ENCODE measurements around the gene PHACTR1. TPM values are rescaled to one million over a fixed set of nuclear protein-coding genes. Genes with fewer than 3 reads are reported as not detected.
A peak's percentile ranks its signal among the peaks of the same experiment; 100 is the strongest.

The PHACTR1 gene
- total and polyA plus RNA-seq, 2 of the 4 experiments (the other 2 are of a cell fraction) = not detected

- BruUV-seq (replicated peaks) = no TSS peak
- Histone ChIP-seq H3K4ac (ENCODE audit: low read depth, low read length) (no peak overlapping the region), H2BK15ac (ENCODE audit: low read depth, low read length) (no peak overlapping the region), H3K27me3 (ENCODE audit: control insufficient read depth, insufficient read depth, low read length) (no peaks in the 10 kb centered on the region; the same call in 1 of the 2 replicates), H3K56ac (ENCODE audit: extremely low read depth, insufficient read depth, low read length) (no peak overlapping the region), H3K14ac (replicated peaks; ENCODE audit: low read depth, low read length) (no peak overlapping the region), H4K91ac (ENCODE audit: insufficient read depth, low read depth, low read length) (no peak overlapping the region), H3K9me1 (ENCODE audit: insufficient read depth, low read length) (no peaks in the 10 kb centered on the region), H3K36me3 (ENCODE audit: control insufficient read depth, insufficient read depth, low read length) (no peaks in the 10 kb centered on the region), H4K5ac (ENCODE audit: low read depth, low read length) (no peak overlapping the region), H4K8ac (ENCODE audit: low read depth in 2 of 2, low read length in 2 of 2) (no peak overlapping the region), H2AK5ac (ENCODE audit: low read depth, low read length) (no peak overlapping the region), H2BK20ac (ENCODE audit: low read depth, low read length) (no peak overlapping the region), H3K4me3 (ENCODE audit: insufficient read depth, low read depth, low read length) (peak overlapping the region; percentile 31; the same call in 1 of the 2 replicates), H2AK9ac (replicated peaks; ENCODE audit: low read depth, low read length, poor library complexity) (no peak overlapping the region), H2AFZ (replicated peaks; ENCODE audit: low read length, poor library complexity) (peak overlapping the region; percentile 47), H3K4me2 (ENCODE audit: low read depth, low read length) (peak overlapping the region; percentile 49), H3K18ac (ENCODE audit: low read depth, low read length) (no peak overlapping the region), H3K9ac (ENCODE audit: low read depth, low read length) (no peak overlapping the region), H3K4me1 (ENCODE audit: control insufficient read depth, insufficient read depth, low read length) (no peaks in the 10 kb centered on the region), H2BK120ac (ENCODE audit: low read depth, low read length) (no peak overlapping the region), H3K79me1 (ENCODE audit: low read depth in 1 of 2, low read length in 2 of 2) (no peaks in the 10 kb centered on the region), H3K9me3 (ENCODE audit: control insufficient read depth, insufficient read depth, low read length) (no peaks in the 10 kb centered on the region), H3K23ac (ENCODE audit: low read depth, low read length) (no peak overlapping the region), H2BK5ac (ENCODE audit: low read depth, low read length, poor library complexity, severe bottlenecking) (no peak overlapping the region), H4K20me1 (ENCODE audit: insufficient read depth, low read length) (no peaks in the 10 kb centered on the region), H3K27ac (ENCODE audit: insufficient read depth, low read length) (no peak overlapping the region)
- ChIA-PET CTCF (no interaction called here), POLR2A (ENCODE audit: unreplicated experiment) (no interaction called here)
- TF ChIP-seq MAFK (IDR thresholded peaks at IDR 0.05; ENCODE audit: low read depth, low read length) (no peak), RCOR1 (IDR thresholded peaks at IDR 0.05; ENCODE audit: insufficient replicate concordance, low read length) (no peak), RFX5 (IDR thresholded peaks at IDR 0.05; ENCODE audit: low read depth, low read length) (no peak), MXI1 (IDR thresholded peaks at IDR 0.05; ENCODE audit: borderline replicate concordance, low read depth, low read length) (no peak), CEBPB (IDR thresholded peaks at IDR 0.05; ENCODE audit: low read depth, low read length) (no peak), RAD21 (IDR thresholded peaks at IDR 0.05; ENCODE audit: low read length) (no peak), ELK1 (IDR thresholded peaks at IDR 0.05; ENCODE audit: borderline replicate concordance, low read depth, low read length) (no peak), SMC3 (IDR thresholded peaks at IDR 0.05; ENCODE audit: low read depth, low read length) (no peak)
- TF ChIP-seq, protein P1, sequence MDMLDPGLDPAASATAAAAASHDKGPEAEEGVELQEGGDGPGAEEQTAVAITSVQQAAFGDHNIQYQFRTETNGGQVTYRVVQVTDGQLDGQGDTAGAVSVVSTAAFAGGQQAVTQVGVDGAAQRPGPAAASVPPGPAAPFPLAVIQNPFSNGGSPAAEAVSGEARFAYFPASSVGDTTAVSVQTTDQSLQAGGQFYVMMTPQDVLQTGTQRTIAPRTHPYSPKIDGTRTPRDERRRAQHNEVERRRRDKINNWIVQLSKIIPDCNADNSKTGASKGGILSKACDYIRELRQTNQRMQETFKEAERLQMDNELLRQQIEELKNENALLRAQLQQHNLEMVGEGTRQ (IDR thresholded peaks at IDR 0.05; ENCODE audit: low read depth, low read length) = no peak
- TF ChIP-seq, protein P2, sequence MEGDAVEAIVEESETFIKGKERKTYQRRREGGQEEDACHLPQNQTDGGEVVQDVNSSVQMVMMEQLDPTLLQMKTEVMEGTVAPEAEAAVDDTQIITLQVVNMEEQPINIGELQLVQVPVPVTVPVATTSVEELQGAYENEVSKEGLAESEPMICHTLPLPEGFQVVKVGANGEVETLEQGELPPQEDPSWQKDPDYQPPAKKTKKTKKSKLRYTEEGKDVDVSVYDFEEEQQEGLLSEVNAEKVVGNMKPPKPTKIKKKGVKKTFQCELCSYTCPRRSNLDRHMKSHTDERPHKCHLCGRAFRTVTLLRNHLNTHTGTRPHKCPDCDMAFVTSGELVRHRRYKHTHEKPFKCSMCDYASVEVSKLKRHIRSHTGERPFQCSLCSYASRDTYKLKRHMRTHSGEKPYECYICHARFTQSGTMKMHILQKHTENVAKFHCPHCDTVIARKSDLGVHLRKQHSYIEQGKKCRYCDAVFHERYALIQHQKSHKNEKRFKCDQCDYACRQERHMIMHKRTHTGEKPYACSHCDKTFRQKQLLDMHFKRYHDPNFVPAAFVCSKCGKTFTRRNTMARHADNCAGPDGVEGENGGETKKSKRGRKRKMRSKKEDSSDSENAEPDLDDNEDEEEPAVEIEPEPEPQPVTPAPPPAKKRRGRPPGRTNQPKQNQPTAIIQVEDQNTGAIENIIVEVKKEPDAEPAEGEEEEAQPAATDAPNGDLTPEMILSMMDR (conservative IDR thresholded peaks at IDR 0.05; ENCODE audit: low read depth, low read length) = no peak
- dilution Hi-C loops (cut with HindIII; ENCODE audit: low sequenced_read_pairs, unreplicated experiment) (no loop called here), in situ Hi-C loops (cut with MboI; ENCODE audit: low sequenced_read_pairs) (no loop called here), intact Hi-C loops (cut with micrococcal nuclease) (no loop called here)
- 9% methylated on average over 4 of the region's 10 CpGs; no CpG with 5 or more reads in 1 of the 2 experiments for WGBS, 2 experiments (ENCODE audit: extremely low coverage in 2 of 2, insufficient read length in 1 of 2)
- ATAC-seq (ENCODE audit: low read depth) (no peak), DNase-seq (no peak)
Observed at GRCh38 chr6:13165502-13166172, 449.1 kb downstream of the PHACTR1 start.
